H1 (cell line): Measurements from ENCODE around the gene ATF7IP2.

Source experiments
- FOSL1 ChIP-seq: IDR thresholded peaks from 2 replicates; pipeline ENCODE4 v1.6.1; 2011; ENCODE audit warnings: mild to moderate bottlenecking, low read depth, low read length, moderate library complexity; ENCODE audit not compliant: insufficient read depth
- POLR2A ChIP-seq, 2 experiments: IDR thresholded peaks; 1 replicate in 1 of 2; 2 replicates in 1 of 2; pipeline ENCODE4 v1.6.1; 2011; ENCODE audit warnings: low read depth in 2 of 2, low read length in 2 of 2, mild to moderate bottlenecking in 2 of 2; ENCODE audit errors: control extremely low read depth in 1 of 2

GRCh38 chr16:10355589-10355988 is 30.3 kb upstream of the ATF7IP2 start:
- TF ChIP-seq FOSL1 = no peak
- no peak for TF ChIP-seq POLR2A (IDR thresholded peaks at IDR 0.05; ENCODE audit: control extremely low read depth in 1 of 2, low read depth in 2 of 2, low read length in 2 of 2)
